GM18868 (cell line): ENCODE measurements around the gene ZNF106.

Source experiments
- ATAC-seq: cut with Tn5 transposase; IDR thresholded peaks from one replicate; pipeline ENCODE4 v1.9.1; 2021; ENCODE audit warnings: mild to moderate bottlenecking, moderate library complexity; ENCODE audit not compliant: unreplicated experiment

ZNF106 gene

DNA sequence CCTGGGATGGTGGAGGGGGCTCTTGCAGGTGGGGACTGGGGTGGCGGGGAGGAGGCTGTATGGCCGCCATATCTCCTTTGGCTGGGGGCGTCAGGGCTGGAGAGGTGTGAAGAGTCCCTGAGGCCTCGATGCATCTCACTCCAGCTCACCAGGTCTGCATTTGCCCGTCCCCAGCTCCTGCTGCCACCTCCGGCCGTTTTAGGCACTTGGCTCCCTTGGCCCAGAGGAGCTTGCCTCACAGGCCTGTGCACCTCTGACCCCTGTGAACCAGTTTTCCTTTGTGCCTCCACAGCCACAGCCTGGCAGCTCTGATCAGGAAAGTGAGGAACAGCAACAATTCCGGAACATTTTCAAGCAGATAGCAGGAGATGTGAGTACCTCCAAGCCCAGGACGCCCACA, 81.9 kb downstream of the ZNF106 start:
- ATAC-seq: no peak

DNA sequence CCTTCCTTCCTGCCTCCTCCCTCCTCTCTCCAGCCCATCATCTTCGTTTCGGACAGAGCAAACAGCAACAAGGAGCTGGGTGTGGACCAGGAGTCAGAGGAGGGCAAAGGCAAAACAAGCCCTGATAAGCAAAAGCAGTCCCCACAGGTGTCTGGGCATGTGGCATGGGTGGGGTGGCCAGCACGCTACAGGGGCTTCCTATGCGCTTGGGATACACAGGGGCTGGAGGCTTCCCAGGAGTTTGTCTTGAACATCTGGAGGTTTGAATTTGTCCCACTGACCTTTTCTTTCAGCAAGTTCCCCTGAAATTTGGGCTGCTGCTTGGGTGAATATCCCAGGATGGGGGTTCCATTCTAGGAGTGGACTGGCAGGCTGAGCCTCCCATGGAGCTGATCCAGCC, 82.8 kb downstream of the ZNF106 start:
- ATAC-seq: no peak

DNA sequence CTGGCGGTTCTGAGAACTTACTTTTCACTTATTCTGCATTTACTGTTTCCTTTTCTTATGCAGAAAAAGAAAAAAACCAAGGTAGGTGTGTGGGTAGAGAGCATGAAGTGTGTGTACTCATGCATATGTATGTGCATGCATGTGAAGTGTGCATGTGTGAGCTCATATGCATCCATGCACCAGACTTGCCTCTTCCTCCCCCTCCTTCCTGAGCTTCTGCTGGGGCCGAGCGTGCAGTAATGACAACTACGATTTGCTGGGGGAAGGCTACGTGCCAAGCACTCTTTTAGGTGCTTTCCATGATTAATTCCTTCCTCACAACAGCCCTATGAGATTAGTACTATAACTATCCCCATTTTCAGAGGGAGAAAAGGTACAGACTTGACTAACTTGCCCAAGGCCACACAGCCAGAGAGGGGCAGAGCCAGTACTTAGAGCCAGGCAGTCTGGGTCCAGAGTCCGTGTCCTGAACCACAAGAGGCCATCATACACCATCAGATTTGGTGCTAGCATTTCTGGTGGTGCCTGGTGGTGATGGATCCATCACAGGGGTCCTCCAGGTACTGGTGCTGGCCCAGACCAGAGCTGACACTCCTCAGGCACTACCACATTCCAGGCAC, 85.0 kb downstream of the ZNF106 start:
- ATAC-seq: no peak

- ATAC-seq: no peak
These were observed 86.3 kb downstream of the ZNF106 start for GRCh38 chr15:42404461-42405235.

DNA sequence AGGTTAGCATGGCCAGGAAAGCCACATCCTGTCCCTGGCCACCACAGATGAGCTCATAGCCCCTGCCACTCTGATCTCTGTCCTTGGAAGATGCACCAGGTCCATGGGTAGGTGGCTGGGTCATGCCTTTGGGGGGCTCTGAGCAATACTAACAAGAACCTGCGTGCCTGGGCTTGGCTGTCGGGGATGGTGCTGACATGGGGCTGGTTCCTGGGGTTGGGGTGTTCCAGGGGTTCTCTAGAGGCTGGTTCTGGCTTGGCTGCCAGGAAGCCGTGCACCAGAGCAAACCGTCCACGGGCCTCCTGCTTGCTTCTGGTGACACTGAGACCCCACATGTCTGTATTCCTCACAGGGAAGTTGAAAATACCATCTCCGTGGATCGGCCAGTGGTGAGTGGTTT, 87.6 kb downstream of the ZNF106 start:
- no peak for ATAC-seq

GRCh38 chr15:42402455-42403205, 88.3 kb downstream of the ZNF106 start:
- no peak for ATAC-seq

DNA sequence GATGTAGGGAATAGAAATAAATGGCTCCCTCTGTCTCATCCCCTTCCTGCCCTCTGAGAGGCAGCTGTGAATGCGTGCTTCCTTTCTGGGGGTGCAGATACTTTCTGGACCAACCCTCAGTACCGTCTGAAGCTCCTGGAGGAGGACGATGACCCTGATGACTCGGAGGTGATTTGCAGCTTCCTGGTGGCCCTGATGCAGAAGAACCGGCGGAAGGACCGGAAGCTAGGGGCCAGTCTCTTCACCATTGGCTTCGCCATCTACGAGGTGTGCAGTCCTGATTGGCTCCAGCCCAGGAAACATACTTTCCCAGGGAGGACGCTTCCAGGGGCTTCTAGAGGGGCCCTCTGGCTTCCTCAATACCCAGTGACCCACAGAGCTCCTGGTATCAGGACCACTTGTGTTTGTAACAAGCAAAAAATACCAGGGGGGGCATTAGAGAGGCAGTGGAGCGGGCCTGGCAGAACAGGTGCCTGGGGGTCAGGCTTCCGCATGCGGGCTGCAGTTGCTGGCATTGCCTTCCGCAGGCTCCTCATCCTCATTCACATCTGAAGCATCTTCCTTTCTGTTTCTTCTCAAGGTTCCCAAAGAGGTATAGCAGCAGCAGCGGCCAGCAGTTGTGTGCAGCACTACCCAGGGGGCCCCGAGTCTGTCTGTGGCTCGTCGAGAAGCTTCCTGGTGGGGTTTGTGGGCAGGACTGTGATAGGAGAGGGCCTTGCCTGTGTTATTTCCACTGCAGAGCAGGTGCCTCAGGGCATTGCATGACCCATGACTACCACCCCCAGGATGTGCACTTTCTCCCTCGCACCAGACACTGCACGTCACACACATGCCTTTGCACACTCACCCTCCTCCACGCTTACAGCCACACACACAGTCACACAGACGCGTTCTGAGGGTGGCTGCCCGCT, 89.1 kb downstream of the ZNF106 start:
- no peak for ATAC-seq

- no peak for ATAC-seq
These were observed 95.1 kb downstream of the ZNF106 start for GRCh38 chr15:42395838-42396237.

DNA sequence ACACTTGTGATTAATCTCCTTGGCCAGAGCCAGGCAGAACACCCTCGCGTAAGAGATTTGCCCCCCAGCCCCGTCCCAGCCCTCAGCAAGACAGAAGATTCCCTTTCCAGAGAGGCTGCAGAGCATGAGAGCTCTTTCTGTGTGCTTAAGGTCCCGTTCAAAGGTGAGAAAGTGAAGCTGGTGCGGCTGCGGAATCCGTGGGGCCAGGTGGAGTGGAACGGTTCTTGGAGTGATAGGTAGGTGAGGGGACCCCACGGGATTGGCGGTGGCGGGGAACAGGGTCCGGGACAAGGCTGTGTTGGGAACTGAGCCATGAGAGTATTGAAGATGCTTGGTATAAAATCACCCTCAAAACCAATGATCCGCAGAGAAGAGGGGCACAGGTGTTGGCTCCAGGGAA, 96.8 kb downstream of the ZNF106 start:
- ATAC-seq: no peak

DNA sequence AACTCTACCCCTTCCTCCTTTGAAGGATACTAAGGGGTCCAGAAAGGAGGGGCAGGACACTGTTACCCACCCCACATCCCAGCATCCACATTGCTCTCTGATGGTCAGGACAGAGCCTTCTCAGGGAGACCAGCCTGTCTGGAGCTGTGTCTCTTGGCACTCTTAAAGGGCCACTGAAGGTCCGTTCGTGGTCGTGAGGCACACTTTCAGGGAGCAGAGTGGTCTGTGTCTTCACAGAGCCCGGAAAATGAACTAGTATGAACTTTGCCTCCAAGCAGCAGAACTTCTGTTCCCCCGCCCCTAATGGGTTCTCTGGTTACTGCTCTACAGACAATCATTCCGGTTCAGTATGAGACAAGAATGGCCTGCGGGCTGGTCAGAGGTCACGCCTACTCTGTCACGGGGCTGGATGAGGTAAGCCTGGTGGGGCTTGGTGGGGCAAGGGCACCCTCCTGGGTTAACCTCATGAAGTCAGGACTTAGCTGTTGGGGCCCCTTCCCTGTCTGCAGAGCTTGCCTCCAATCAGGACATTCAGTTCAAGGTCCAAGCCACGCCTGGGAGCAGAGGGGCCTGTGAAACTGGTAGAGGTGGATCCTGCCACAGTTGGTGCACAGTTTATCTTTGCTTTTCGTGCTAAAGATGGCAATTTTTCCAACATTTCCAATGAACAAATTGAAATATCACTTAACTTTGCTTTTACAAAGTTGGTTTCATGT, 98.5 kb downstream of the ZNF106 start:
- no peak for ATAC-seq

GRCh38 chr15:42387603-42388002, 103.3 kb downstream of the ZNF106 start:
- no peak for ATAC-seq

- no peak for ATAC-seq
These were observed 104.8 kb downstream of the ZNF106 start for GRCh38 chr15:42385980-42386700.

- ATAC-seq: no peak
These were observed 105.5 kb downstream of the ZNF106 start for GRCh38 chr15:42385206-42385979.

GRCh38 chr15:42384597-42384996, 106.3 kb downstream of the ZNF106 start:
- ATAC-seq: no peak

GRCh38 chr15:42378011-42378410, 112.9 kb downstream of the ZNF106 start:
- no peak for ATAC-seq

DNA sequence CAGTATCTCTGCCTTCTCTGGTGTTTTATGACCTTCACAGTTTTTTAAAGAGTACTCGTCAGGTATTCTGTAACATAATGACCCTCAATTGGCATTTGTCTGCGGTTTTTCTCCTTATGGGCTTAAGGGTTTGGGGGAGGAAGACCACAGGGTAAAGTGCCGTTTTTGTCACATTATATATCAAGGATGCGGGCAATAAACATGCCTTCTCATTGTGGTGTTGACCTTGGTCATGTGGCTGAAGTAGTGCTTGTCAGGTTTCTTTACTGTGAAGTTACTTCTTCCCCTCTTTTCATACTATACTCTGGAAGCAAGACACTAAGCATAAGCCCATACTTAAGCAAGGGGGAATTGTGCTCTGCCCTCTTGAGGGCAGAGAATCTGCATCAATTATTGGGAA, 115.0 kb downstream of the ZNF106 start:
- ATAC-seq: no peak

GRCh38 chr15:42375252-42375651, 115.7 kb downstream of the ZNF106 start:
- ATAC-seq: no peak

- ATAC-seq: no peak
These were observed 116.1 kb downstream of the ZNF106 start for GRCh38 chr15:42374810-42375209.

DNA sequence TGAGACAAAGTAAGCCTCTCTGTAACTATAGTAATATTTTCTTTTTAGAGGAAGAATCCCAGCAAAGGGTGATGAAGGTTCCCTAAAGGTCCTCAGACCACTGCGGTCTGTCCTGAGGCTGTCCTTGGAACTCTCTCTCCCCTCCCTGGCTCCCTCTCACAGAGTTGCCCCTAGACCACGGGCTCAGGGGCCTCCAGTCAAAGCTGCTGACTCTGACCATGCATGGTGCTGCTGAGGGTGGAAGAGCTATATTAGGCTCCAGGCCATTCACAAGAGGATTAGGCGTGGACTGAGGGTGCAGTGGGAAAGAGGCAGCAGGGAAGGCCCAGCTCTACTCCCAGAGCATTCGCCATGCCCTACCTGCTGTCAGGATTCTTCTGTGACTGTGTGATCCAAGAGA, 117.0 kb downstream of the ZNF106 start:
- ATAC-seq: no peak
